Smooth muscle cell (in vitro differentiated cells): ENCODE measurements around the gene ANTXRL. TPM values are rescaled to one million over a fixed set of nuclear protein-coding genes. Genes with fewer than 3 reads are reported as not detected.

Experiments used
- DNase-seq: peaks from one replicate; lab custom pipeline; 2025; ENCODE audit not compliant: unreplicated experiment; lab: John Stamatoyannopoulos, UW
- H2AFZ ChIP-seq: fragments of 200-600 bp; sonication (generic); 2 replicates; pipeline ENCODE4 v1.6.0; 2016; ENCODE audit warnings: antibody characterized with exemption, low read depth, mild to moderate bottlenecking
- H3F3A ChIP-seq: fragments of 200-600 bp; sonication (generic); 2 replicates; pipeline ENCODE4 v1.6.0; 2017; ENCODE audit warnings: antibody characterized with exemption, low read depth
- H3K27ac ChIP-seq: fragments of 200-600 bp; sonication (generic); 2 replicates; pipeline ENCODE4 v1.5.1; 2016; ENCODE audit warnings: low read depth, mild to moderate bottlenecking
- H3K27me3 ChIP-seq: fragments of 200-600 bp; sonication (generic); 2 replicates; pipeline ENCODE4 v1.6.1; 2016; ENCODE audit warnings: low read depth, mild to moderate bottlenecking
- H3K36me3 ChIP-seq: fragments of 200-600 bp; sonication (generic); 2 replicates; pipeline ENCODE4 v1.5.1; 2016; ENCODE audit warnings: low read depth
- H3K4me1 ChIP-seq: fragments of 200-600 bp; sonication (generic); 2 replicates; pipeline ENCODE4 v1.5.1; 2016; ENCODE audit warnings: low read depth
- H3K4me2 ChIP-seq: fragments of 200-600 bp; sonication (generic); 2 replicates; pipeline ENCODE4 v1.6.0; 2016; ENCODE audit warnings: mild to moderate bottlenecking
- H3K4me3 ChIP-seq: fragments of 200-600 bp; sonication (generic); 2 replicates; pipeline ENCODE4 v1.5.1; 2016; ENCODE audit warnings: mild to moderate bottlenecking
- H3K79me2 ChIP-seq: fragments of 200-600 bp; sonication (generic); 2 replicates; pipeline ENCODE4 v1.6.0; 2016; ENCODE audit warnings: low read depth, mild to moderate bottlenecking
- H3K9ac ChIP-seq: fragments of 200-600 bp; sonication (generic); 2 replicates; pipeline ENCODE4 v1.6.0; 2016; ENCODE audit warnings: low read depth
- H3K9me3 ChIP-seq: fragments of 200-600 bp; sonication (generic); replicated peaks from 2 replicates; pipeline ENCODE4 v1.5.1; 2016; ENCODE audit warnings: low read depth
- H4K20me1 ChIP-seq: fragments of 200-600 bp; sonication (generic); 2 replicates; pipeline ENCODE4 v1.6.0; 2016; ENCODE audit warnings: low read depth
- CTCF ChIP-seq: fragments of 200-600 bp; sonication (generic); IDR thresholded peaks from 2 replicates; pipeline ENCODE4 v1.5.1; 2017; ENCODE audit warnings: borderline replicate concordance, mild to moderate bottlenecking, antibody characterized with exemption; ENCODE audit not compliant: insufficient read depth, poor library complexity, severe bottlenecking
- WGBS: methylation state at CpG from one replicate; pipeline ENCODE4 v1.1.7; 2016; ENCODE audit warnings: low lambda C conversion rate; 5-methylcytosine and 5-hydroxymethylcytosine counted together
- polyA plus RNA-seq: library from polyadenylated mRNA; unstranded; fragments of >200 nt; fragmentation: Nextera tagmentation; extraction: Ambion mirVana; gene quantifications from 2 replicates; pipeline ENCODE4 v1.2.1, GENCODE V29; 2016
- total RNA-seq: library from RNA; depleted of rRNA; stranded (reverse); fragments of >200 nt; gene quantifications from 2 replicates; pipeline ENCODE4 v1.2.3, GENCODE V29; 2014

Gene ANTXRL
- total and polyA plus RNA-seq, 2 experiments from 2014 or later = not detected

- WGBS = 6% methylated on average over 49 of the region's 51 CpGs
- Histone ChIP-seq H4K20me1 (no peaks in the 10 kb centered on the region), H2AFZ (peak overlapping the region; percentile 69), H3K4me2 (peak overlapping the region; percentile 90), H3K27ac (no peak overlapping the region), H3F3A (peaks cover 2% of the 10 kb centered on the region), H3K79me2 (no peaks in the 10 kb centered on the region), H3K27me3 (no peaks in the 10 kb centered on the region), H3K9ac (no peak overlapping the region), H3K4me3 (peak overlapping the region; percentile 55), H3K36me3 (no peaks in the 10 kb centered on the region), H3K4me1 (no peaks in the 10 kb centered on the region), H3K9me3 (no peaks in the 10 kb centered on the region)
- no peak for TF ChIP-seq CTCF
- DNase-seq = peak; percentile 32
These were observed 3.8 kb upstream of the ANTXRL start for GRCh38 chr10:46282842-46283574.

DNA sequence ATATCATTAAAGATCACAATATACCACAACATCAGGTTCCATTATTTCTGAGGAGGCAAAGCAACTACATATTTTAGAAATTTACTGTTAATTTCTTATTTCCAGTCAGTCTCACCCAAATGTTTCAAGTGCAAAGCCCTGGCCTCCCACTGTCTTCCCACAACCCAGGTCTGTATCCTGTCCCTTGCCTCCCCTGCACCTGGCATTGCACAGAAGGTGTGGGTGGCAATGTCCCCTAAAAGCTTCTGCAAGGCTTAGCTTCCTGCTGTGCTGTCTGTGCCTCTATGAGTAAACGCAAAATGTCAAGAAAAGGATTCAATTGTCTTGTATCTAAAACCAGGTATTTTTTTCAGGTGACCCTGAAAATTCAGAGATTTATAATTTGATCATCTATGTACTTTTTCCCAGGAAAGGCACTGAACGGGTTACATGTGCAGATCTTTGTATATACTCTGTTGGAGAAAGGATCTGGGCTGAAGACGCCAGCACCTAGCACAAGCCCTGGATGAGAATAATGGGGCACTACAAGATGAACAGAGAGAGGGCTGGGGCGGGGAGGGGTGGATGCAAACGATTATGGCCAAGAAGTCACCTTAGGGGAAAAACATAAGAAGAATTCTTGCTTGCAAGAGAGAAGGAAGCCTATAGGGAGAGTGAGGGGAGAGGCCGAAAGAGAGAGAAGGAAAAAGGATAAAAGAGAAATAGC, 3.1 kb upstream of the ANTXRL start:
- Histone ChIP-seq H3K4me1 (no peaks in the 10 kb centered on the region), H3K9ac (no peak overlapping the region), H3K79me2 (no peaks in the 10 kb centered on the region), H3K36me3 (no peaks in the 10 kb centered on the region), H2AFZ (peak overlapping the region; percentile 90), H3K4me2 (peak overlapping the region; percentile 90), H3K27ac (no peak overlapping the region), H3F3A (peaks cover 2% of the 10 kb centered on the region), H3K9me3 (no peaks in the 10 kb centered on the region), H3K27me3 (no peaks in the 10 kb centered on the region), H4K20me1 (no peaks in the 10 kb centered on the region), H3K4me3 (peak overlapping the region; percentile 69)
- no peak for DNase-seq
- TF ChIP-seq CTCF = no peak
- 31% methylated on average over 6 of the region's 6 CpGs for WGBS

GRCh38 chr10:46284286-46285229, 2.2 kb upstream of the ANTXRL start:
- H3K36me3 ChIP-seq = no peaks in the 10 kb centered on the region
- H2AFZ ChIP-seq = peak overlapping the region; percentile 90
- H4K20me1 ChIP-seq = no peaks in the 10 kb centered on the region
- H3K4me1 ChIP-seq = no peaks in the 10 kb centered on the region
- 2% methylated on average over 59 of the region's 82 CpGs for WGBS
- H3F3A ChIP-seq = peaks cover 2% of the 10 kb centered on the region
- no peaks in the 10 kb centered on the region for H3K9me3 ChIP-seq
- peak overlapping the region; percentile 72 for H3K9ac ChIP-seq
- H3K4me3 ChIP-seq = peak overlapping the region; percentile 69
- H3K79me2 ChIP-seq = no peaks in the 10 kb centered on the region
- TF ChIP-seq CTCF = no peak
- peak; percentile 35 for DNase-seq
- H3K27me3 ChIP-seq = no peaks in the 10 kb centered on the region
- H3K27ac ChIP-seq = no peak overlapping the region
- peak overlapping the region; percentile 90 for H3K4me2 ChIP-seq
